Suprapubic skin (tissue), 4 donors: ENCODE results near the gene ZNF775. TPM values are rescaled to one million over a fixed set of nuclear protein-coding genes. Genes with fewer than 3 reads are reported as not detected.

Source experiments
- DNase-seq, 2 donors: peaks; one replicate each; pipeline ENCODE4 v3.0.0-alpha.2; 2019; ENCODE audit warnings: low spot score in 2 of 2
- H3K27ac ChIP-seq: fragments of 200-600 bp; sonication (generic); one replicate; pipeline ENCODE4 v1.5.1; 2019
- H3K27me3 ChIP-seq: fragments of 200-600 bp; sonication (generic); one replicate; pipeline ENCODE4 v1.5.1; 2019
- H3K36me3 ChIP-seq: fragments of 200-600 bp; sonication (generic); one replicate; pipeline ENCODE4 v1.5.1; 2019
- H3K4me1 ChIP-seq: fragments of 200-600 bp; sonication (generic); one replicate; pipeline ENCODE4 v1.5.1; 2019
- H3K4me3 ChIP-seq: fragments of 200-600 bp; sonication (generic); one replicate; pipeline ENCODE4 v1.5.1; 2019; ENCODE audit warnings: mild to moderate bottlenecking
- H3K9me3 ChIP-seq: fragments of 200-600 bp; sonication (generic); one replicate; pipeline ENCODE4 v1.5.1; 2019
- CTCF ChIP-seq, 2 donors: fragments of 200-600 bp in 1 of 2; fragments of 450-650 bp in 1 of 2; sonication (generic) in 1 of 2; IDR thresholded peaks; one replicate each; pipeline ENCODE4 v1.5.1; 2016 to 2019; ENCODE audit warnings: antibody characterized with exemption in 2 of 2, mild to moderate bottlenecking in 1 of 2, moderate library complexity in 1 of 2
- EP300 ChIP-seq: sonication (generic); formaldehyde crosslinking; IDR thresholded peaks from one replicate; pipeline ENCODE4 v1.6.1; 2017; ENCODE audit warnings: antibody characterized with exemption
- POLR2A ChIP-seq, 2 donors: fragments of 450-650 bp; IDR thresholded peaks; one replicate each; pipeline ENCODE4 v1.6.1; 2017; ENCODE audit warnings: antibody characterized with exemption in 2 of 2, mild to moderate bottlenecking in 2 of 2, moderate library complexity in 2 of 2
- POLR2AphosphoS5 ChIP-seq, 3 donors: sonication (generic); formaldehyde crosslinking; IDR thresholded peaks; one replicate each; pipeline ENCODE4 v1.6.1; 2017; ENCODE audit warnings: antibody characterized with exemption in 3 of 3
- WGBS: methylation state at CpG from one replicate; pipeline ENCODE4 v1.1.5; 2018; 5-methylcytosine and 5-hydroxymethylcytosine counted together
- total RNA-seq, 4 donors: library from RNA; depleted of rRNA; stranded (reverse); fragments of >200 nt; gene quantifications; one replicate each; pipeline ENCODE4 v1.1.0, GENCODE V29; 2016

ZNF775 gene
- total RNA-seq, 4 donors from 2014 or later, result 1.6 to 3.9 (median 2.6) TPM

- no peak for TF ChIP-seq EP300
- peak in 1 of 2 donors; percentile 52 for DNase-seq
- Histone ChIP-seq H3K27me3 (no peaks in the 10 kb centered on the region), H3K4me1 (peaks cover 43% of the 10 kb centered on the region), H3K4me3 (no peak overlapping the region), H3K27ac (no peak overlapping the region), H3K9me3 (no peaks in the 10 kb centered on the region), H3K36me3 (peaks cover 9% of the 10 kb centered on the region)
- 93% methylated on average over 9 of the region's 13 CpGs for WGBS
These were observed 23.7 kb downstream of the ZNF775 start for GRCh38 chr7:150402671-150403321.

- 84% methylated on average over 11 of the region's 13 CpGs for WGBS
- Histone ChIP-seq H3K9me3 (no peaks in the 10 kb centered on the region), H3K4me3 (no peak overlapping the region), H3K27me3 (no peaks in the 10 kb centered on the region), H3K27ac (peak overlapping the region; percentile 90), H3K36me3 (peaks cover 10% of the 10 kb centered on the region), H3K4me1 (peaks cover 39% of the 10 kb centered on the region)
- TF ChIP-seq EP300 (no peak), POLR2A (IDR thresholded peaks at IDR 0.05) (no peak), POLR2AphosphoS5 (IDR thresholded peaks at IDR 0.05) (no peak), CTCF (IDR thresholded peaks at IDR 0.05) (no peak)
- peak; percentile 51 to 58 for DNase-seq
These were observed 24.4 kb downstream of the ZNF775 start for GRCh38 chr7:150403376-150404171.

GRCh38 chr7:150404172-150404804, 25.2 kb downstream of the ZNF775 start:
- TF ChIP-seq POLR2A (IDR thresholded peaks at IDR 0.05), result no peak
- no peak for TF ChIP-seq CTCF (IDR thresholded peaks at IDR 0.05)
- TF ChIP-seq POLR2AphosphoS5 (IDR thresholded peaks at IDR 0.05), result no peak
- TF ChIP-seq EP300, result no peak
- Histone ChIP-seq H3K9me3 (no peaks in the 10 kb centered on the region), H3K36me3 (peaks cover 10% of the 10 kb centered on the region), H3K27me3 (no peaks in the 10 kb centered on the region), H3K27ac (peak overlapping the region; percentile 90), H3K4me1 (peaks cover 38% of the 10 kb centered on the region), H3K4me3 (peak overlapping the region; percentile 84)
- WGBS, result 48% methylated on average over 16 of the region's 16 CpGs
- peak; percentile 55 to 62 for DNase-seq

- peak overlapping the region; percentile 84 for H3K4me3 ChIP-seq
- no peaks in the 10 kb centered on the region for H3K27me3 ChIP-seq
- TF ChIP-seq EP300, result no peak
- TF ChIP-seq POLR2A (IDR thresholded peaks at IDR 0.05), result peak in 1 of 2 donors; percentile 38
- peak in 1 of 3 donors; percentile 33 for TF ChIP-seq POLR2AphosphoS5 (IDR thresholded peaks at IDR 0.05)
- peak in 1 of 2 donors; percentile 27 for TF ChIP-seq CTCF (IDR thresholded peaks at IDR 0.05)
- H3K9me3 ChIP-seq, result no peaks in the 10 kb centered on the region
- DNase-seq, result peak; percentile 92 to 94
- H3K4me1 ChIP-seq, result peaks cover 38% of the 10 kb centered on the region
- H3K27ac ChIP-seq, result peak overlapping the region; percentile 90
- peaks cover 12% of the 10 kb centered on the region for H3K36me3 ChIP-seq
- 0% methylated on average over 9 of the region's 86 CpGs for WGBS
These were observed 25.9 kb downstream of the ZNF775 start for GRCh38 chr7:150404805-150405583.

GRCh38 chr7:150405584-150406311, 26.6 kb downstream of the ZNF775 start:
- no peak for TF ChIP-seq POLR2AphosphoS5 (IDR thresholded peaks at IDR 0.05)
- no peak for TF ChIP-seq EP300
- no peak for TF ChIP-seq POLR2A (IDR thresholded peaks at IDR 0.05)
- TF ChIP-seq CTCF (IDR thresholded peaks at IDR 0.05), result no peak
- 9% methylated on average over 31 of the region's 35 CpGs for WGBS

More at GRCh38 chr7:150405584-150406311, 26.6 kb downstream of the ZNF775 start:
- peaks cover 20% of the 10 kb centered on the region for H3K36me3 ChIP-seq
- H3K4me3 ChIP-seq, result peak overlapping the region; percentile 84
- H3K27ac ChIP-seq, result peak overlapping the region; percentile 90
- no peaks in the 10 kb centered on the region for H3K27me3 ChIP-seq
- H3K4me1 ChIP-seq, result peaks cover 31% of the 10 kb centered on the region
- DNase-seq, result peak in 1 of 2 donors; percentile 77
- no peaks in the 10 kb centered on the region for H3K9me3 ChIP-seq
